ENCODE results near the gene SDF2L1.
"Not testable (repeated sequence)": the region's sequence is repeated elsewhere in the genome, so short reads cannot be mapped to it uniquely, and the experiment has no call there.

The SDF2L1 gene

DNA sequence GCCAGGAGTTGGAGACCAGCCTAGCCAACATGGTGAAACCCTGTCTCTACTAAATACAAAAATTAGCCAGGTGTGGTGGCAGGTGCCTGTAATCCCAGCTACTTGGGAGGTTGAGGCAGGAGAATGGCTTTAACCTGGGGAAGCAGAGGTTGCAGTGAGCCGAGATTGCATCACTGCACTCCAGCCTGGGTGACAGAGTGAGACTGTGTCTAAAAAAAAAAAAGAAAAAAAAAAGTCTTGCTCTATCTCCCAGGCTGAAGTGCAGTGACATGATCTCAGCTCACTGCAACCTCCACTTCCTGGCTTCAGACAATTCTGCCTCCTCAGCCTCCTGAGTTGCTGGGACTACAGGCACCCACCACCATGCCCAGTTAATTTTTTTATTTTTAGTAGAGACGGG is 4.7 kb upstream of the SDF2L1 start:
- DNase-seq, result not testable (repeated sequence)

GRCh38 chr22:21639359-21639758 is 2.7 kb upstream of the SDF2L1 start:
- DNase-seq, result no peak

DNA sequence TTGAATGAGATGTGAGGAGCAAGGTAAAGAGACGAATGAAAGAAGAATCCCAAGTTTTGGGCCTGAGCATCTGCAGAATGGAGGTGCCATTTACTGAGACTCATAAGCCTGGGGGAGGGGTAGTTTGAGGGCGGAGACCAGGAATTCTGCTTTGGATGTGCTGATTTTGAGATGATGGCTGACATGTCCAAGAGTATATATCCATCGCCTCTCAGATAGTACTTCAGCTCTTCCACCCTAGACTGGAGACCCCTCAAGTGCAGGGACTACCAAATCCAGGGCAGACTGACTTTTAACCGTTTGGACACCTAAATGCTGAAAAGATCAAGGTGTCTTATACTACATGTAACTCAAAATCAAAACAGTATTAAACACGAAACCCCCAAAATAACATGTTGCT is 1.3 kb upstream of the SDF2L1 start:
- no peak for DNase-seq

DNA sequence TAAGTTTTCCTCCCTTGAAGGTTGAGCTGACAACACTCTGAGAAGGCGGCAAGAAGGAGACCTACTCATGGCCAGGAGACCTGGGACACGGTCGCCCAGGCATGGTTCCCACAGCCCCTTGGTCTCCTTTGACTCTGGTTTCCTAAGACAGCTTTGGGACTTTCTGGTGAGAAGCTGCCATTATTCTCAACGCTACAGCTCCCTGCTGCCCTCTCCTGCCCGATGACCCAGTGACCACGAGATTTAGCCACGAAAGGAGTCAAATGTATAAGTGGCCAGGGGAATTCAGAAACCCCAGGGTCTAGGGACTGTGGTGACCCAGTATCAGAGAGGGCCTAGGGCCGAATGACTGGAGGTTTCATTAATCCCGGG is 699 bp upstream of the SDF2L1 start:
- no peak for DNase-seq

- peak; percentile 80 for DNase-seq
Measured at GRCh38 chr22:21642584-21643448, 714 bp downstream of the SDF2L1 start.

DNA sequence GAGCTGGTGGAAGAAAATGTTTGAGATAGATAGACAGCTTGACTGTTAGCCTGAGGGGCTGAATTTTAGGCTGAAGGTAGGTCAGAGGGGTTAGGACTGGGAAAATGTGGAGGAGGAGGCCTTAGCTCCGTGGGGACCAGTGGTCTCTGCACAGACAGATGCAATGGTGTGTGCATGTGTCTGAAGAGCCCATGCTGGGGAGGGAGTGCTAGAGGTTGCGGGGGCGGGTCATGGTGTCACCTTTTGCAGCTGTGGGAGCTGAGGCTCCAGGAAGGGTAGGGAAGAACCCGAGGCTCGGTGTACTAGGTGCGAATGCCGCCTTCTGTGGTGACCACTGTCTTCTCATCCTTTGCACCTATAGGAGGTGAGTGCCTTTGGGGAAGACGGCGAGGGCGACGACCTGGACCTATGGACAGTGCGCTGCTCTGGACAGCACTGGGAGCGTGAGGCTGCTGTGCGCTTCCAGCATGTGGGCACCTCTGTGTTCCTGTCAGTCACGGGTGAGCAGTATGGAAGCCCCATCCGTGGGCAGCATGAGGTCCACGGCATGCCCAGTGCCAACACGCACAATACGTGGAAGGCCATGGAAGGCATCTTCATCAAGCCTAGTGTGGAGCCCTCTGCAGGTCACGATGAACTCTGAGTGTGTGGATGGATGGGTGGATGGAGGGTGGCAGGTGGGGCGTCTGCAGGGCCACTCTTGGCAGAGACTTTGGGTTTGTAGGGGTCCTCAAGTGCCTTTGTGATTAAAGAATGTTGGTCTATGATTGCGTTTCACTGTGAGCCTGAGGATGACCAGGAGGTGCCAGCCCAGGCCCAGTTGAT is 1.6 kb downstream of the SDF2L1 start:
- no peak for DNase-seq

GRCh38 chr22:21645513-21645912 is 3.4 kb downstream of the SDF2L1 start:
- not testable (repeated sequence) for DNase-seq

- DNase-seq, result peak; percentile 73
Measured at GRCh38 chr22:21646608-21647590, 4.8 kb downstream of the SDF2L1 start.

- DNase-seq, result no peak
Measured at GRCh38 chr22:21650280-21650679, 8.2 kb downstream of the SDF2L1 start.

GRCh38 chr22:21650823-21651520 is 8.9 kb downstream of the SDF2L1 start:
- DNase-seq, result peak; percentile 37

DNA sequence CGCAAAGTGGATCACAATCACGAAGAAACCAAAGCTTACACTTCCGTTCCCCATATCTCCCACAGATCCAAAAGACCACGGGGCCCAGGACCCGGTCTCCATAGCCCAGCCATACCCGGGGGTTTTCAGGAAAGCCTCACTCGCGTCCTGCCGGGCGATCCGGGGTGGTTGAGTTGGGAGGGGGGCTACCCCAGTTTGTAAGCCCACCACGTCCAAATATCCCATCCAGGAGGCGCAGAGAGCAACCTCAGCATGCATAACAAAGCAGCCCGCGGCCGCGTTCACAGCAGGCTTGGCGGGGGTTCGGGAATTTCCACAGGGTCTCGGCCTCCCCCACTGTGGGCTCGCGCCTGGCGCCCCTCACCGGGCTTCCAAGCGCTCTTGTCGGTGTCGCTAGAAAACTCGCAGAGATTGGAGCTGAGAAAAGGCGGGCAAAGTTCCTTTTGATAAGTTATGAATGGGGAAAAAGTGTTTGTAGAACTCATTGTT is 9.5 kb downstream of the SDF2L1 start:
- DNase-seq, result no peak

DNA sequence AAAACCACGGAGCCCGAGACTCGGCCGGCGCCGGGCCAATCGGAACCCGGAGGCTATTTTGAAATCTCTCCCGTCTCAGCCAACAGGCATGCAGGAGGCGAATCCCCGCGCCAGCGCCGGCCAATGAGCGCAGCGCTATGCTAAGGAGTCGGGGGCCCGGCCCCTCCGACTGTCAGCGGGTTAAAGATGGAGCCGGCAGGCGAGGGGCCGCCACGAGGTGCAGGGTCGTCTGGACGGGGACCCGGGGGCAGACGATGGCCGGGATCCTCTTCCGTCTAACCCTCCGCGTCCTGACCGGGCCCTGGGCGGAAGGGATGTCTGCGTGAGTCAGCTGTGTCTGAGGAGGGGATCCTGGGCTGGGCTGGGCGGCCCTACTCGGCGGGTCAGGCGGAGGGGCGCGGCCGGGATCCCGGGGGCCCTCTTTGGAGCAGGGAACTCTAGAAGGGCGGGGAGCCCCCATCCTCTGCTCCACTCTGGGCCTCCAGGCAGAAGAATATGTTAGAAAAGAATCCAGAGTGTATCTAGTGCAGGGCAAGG is 10.0 kb downstream of the SDF2L1 start:
- DNase-seq, result peak; percentile 93

- no peak for DNase-seq
Measured at GRCh38 chr22:21652547-21653545, 10.7 kb downstream of the SDF2L1 start.

DNA sequence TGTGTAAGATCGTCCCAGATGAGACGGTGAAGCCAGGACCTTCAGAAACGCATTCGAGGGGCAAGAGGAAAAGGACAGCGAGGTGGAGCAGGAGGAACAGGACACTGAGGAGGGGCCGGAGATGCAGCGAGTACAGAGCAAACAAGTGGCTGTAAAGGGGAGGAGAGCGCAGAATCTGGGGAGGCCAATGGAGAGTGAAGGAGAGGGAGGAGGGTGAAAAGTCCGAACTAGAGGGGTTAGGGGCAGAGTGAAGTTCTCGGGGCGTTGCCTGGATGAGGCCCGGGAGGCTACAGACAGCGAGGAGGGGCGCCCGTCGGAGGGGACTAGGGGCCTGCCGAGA is 14.9 kb downstream of the SDF2L1 start:
- DNase-seq, result no peak

DNA sequence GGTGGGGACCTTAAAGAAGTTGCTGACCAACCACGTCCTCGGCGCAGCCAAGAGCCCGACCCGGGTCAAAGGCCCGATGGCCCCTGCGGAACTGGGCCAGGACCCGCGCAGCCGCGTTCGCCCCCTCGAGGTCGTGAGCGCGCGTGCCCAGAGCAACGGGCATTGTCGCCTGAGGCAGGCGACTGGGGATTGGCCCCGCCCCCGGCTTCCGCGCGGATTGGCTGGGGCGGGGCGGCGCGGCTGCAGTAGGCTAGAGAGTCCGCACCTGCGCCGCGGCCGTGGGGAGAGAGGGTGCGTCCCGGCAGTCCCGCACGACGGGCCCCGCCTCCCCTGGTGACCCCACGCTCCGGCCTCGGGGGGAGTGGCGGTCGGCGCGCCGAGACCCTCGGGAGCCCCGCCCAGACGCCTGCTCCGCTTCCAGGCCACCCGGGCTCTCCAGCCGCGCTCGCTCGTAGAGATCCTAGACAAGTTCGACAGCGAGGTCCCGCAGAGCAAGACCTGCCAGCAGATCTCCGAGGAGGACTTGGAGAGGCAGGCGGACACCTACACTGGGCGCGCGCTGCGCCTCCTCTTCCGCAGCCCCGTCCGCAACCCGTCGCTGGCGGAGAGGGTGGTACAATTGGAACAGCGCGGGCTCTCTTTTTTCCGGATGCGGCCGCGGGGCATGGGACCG is 15.4 kb downstream of the SDF2L1 start:
- peak; percentile 82 for DNase-seq

GRCh38 chr22:21659864-21660525 is 17.9 kb downstream of the SDF2L1 start:
- no peak for DNase-seq

- DNase-seq, result no peak
Measured at GRCh38 chr22:21660904-21661303, 18.8 kb downstream of the SDF2L1 start.

GRCh38 chr22:21661991-21662390 is 19.9 kb downstream of the SDF2L1 start:
- no peak for DNase-seq

DNA sequence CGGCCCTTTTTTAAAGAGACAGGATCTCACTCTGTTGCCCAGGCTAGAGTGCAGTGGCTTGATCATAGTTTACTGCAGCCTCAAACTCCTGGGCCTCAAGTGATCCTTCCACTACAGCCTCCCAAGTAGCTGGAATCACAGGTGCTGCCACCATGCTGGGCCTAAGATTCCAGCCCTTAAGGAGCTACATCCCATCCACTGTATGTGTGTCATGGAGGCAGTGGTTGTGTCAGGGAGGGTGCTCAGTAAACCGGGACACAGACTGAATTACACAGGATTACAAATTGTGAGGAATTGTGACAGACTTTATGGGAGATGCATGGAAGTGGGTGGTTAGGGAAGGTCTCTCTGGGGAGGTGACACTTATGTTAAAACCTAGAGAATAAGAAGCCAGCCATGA is 21.6 kb downstream of the SDF2L1 start:
- no peak for DNase-seq
